ENCODE results near the gene SERGEF.

Gene SERGEF

DNA sequence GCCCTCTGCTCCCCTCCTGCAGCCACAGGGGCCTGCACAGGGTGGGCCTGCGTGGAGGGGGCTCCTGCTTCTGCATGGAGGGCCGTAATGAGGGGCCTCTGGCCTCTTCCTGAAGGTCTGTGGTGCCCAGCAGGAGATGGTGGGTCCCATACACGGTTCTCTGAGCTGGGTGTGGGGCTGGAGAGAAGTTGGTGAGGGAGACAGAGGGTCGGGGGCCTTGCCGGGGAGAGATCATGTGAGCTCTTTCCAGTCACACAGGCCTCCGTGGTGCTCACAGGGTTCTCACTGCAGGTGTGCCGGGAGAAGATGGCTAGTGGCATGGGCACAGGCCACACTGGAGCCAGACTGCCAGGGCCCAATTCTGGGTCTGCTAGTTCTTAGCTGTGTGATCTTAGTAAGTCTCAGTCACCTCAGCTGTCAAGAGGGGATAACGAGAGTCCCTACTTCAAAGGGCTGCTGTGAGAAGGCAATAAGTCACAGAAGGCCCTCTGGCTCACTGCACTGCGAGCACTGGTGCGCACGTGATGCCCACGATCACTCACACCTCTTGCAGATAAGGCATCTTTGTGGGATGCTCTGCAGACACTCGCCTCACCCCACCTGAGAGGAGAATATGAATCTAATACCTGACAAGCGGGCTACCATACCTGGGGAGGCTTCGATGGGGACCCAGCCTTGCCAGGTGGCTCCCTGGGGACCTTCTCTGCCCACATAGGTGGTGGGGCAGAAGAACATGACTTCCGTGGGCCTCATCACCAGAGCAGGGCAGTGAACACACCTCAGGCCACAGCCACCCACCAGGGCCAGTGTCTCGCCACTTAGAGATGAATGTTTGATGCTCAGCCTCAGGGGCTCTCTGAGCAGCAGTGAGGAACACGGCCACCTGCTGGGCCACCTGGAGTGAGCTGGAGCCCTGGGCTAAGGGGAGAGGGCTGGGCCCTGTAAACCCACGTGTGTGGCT, 263.8 kb downstream of the SERGEF start:
- DNase-seq (ENCODE audit: low read depth): no peak

DNA sequence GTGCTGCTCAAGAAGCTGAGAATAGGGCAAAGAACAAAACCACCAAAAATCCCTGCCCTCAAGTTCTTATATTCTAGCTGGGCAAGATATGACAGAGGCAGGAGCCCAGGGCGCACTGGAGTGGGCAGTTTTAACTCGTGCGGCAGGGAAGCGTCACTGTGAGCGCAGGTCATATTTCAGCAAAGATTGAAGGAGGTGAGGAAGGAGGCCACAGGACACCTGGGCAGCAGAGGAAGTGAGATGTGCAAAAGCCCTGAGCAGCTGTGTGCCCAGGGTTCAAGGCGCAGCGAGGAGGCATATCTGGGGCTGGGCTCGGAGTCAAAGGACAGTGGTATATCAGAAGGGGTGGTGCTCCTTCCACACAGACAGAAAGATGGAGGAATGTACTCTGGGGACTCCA, 264.8 kb downstream of the SERGEF start:
- no peak for DNase-seq (ENCODE audit: low read depth)

DNA sequence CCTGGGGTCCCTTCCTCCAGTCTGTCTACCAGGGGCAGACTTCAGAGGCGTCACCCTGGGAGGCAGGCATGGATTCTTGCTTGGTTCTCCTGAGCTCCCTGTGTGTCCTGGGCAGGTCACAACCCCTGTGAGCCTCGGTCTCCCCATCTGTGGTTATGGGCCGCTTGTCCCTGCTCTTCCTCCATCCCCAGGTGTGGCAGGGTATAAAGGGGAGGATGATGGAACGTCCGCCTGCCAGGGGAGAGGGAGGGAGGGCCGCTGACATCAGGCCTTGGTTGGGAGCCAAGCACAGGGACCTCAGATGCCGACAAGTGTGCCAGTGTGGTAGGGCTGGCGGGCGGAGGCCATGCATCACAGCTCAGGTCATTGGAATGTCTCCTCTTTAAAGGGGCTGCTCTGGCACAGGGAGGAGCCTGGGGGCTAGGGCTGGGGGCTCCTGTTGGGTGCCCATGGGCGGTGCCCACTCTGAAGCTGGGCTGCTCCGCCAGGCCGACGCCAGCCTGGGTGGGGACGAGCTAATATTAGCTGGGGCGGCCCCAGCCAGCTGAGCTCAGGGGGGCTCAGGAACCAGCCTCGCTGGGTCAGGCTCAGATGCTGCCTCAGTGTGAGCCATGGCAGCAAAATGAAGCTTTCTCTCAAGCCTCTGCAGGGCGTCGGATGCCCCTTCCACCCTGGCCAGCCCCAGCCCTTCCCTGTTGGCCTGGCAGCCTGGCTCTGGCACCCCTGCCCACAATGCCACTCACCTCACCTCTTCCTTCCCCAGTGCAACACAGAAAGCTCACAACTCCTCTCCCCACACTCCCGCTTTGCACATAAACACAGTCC, 265.5 kb downstream of the SERGEF start:
- no peak for DNase-seq (ENCODE audit: low read depth)

DNA sequence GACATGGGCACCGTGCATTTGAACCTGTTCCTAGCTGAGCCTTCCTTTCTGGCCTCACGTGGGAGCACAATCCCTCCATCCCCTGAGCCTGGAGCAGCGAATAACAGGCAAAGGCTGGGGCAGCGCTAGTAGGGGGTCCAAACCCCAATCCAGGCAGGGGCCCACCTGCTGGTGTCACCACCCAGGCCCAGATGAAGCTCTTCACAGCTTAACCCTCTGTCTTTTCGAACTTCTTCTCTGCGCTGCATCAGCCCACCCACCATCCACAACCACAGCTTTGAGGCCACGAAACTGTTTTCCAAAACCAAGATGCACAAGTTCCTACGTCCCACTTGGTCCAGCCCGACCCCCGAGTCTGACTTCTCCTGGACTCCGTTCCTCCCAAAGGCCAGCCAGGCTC, 266.8 kb downstream of the SERGEF start:
- no peak for DNase-seq (ENCODE audit: low read depth)

DNA sequence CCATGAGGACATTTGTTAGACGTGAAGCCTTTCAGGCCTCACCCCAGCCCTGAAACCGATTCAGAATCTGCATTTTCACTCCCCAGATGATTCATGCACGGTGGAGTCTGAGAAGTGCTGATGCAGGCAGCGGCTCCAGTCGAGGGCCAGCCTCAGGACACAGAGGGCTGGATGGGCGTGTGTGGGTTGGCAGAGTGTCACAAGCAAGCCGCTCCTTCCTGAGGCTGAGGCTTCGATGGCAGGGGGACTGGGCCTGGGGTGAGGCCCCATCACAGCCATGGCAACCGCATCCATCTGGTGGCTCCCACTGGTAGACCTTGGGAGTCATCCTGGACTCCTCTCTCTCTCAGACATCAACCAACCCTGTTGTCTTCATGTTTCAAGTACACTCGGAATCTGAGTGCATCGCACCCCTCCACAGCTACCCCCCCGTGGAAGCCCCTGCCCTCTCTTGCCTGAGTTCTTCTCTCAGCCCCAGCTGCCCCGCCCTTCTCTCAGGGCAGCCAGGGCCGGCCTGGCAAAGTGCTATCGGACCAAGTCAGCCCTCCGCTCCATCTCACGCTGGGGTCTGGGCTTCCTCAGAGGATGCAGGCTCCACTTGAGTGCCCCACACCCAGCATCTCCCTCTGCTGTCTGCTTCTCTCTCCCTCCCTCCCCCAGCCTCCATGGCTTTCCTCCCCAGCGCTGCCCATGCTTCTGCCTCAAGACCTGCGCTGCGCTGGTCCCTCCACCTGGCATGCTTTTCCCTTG, 267.6 kb downstream of the SERGEF start:
- no peak for DNase-seq (ENCODE audit: low read depth)

DNA sequence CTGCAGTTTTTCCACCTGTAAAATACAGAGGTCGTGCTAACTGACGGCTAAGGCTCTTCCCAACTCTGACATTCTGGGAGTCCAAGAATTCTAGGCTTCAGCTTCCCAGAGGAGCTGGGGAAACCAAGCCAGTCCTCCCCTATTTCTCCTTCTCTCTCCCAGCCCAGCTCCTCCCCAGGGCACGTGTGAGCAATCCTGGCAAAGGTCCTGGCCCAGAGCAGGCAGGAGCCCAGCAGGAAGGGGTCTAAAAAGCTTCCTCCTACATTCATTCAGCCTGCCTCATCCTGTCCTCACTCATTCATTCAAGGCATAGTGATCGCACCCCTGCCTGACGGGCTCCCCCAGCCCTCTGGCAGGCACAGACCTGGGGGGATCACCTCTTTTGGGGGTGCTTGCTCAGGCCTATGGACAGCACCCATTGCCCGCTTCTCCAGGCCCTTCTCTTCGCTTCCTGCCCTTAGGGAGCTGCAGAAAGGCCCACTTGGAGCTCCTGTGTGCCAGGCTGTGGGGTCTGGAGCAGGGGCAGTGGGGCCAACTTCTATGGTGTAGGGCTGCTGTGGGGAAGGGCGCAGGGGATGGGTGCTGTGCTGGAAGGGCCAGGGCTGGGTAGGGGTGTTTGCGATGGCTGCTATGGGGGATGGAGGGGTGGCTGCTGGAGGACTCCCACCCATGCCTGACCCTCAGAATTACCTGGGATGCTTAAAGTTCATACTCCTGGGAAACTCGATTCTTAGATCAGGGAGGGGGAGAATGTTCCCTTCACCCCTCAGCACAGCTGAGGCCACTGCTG, 268.5 kb downstream of the SERGEF start:
- DNase-seq (ENCODE audit: low read depth): no peak

DNA sequence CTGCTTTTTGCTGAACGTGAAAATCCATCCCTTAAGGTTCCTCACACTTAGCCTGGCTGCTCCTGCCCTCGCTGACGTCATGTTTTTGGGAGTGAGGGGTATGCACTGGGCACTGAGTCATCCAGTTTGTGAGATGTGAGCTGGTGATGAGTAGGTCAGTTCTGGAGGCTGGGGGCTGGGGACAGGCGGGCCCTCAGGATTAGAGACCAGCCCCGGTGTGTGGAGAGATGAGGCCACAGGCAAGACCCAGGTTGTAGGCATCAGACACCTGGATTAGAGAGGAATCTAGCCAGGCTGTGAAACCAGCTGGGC, 269.1 kb downstream of the SERGEF start:
- no peak for DNase-seq (ENCODE audit: low read depth)

DNA sequence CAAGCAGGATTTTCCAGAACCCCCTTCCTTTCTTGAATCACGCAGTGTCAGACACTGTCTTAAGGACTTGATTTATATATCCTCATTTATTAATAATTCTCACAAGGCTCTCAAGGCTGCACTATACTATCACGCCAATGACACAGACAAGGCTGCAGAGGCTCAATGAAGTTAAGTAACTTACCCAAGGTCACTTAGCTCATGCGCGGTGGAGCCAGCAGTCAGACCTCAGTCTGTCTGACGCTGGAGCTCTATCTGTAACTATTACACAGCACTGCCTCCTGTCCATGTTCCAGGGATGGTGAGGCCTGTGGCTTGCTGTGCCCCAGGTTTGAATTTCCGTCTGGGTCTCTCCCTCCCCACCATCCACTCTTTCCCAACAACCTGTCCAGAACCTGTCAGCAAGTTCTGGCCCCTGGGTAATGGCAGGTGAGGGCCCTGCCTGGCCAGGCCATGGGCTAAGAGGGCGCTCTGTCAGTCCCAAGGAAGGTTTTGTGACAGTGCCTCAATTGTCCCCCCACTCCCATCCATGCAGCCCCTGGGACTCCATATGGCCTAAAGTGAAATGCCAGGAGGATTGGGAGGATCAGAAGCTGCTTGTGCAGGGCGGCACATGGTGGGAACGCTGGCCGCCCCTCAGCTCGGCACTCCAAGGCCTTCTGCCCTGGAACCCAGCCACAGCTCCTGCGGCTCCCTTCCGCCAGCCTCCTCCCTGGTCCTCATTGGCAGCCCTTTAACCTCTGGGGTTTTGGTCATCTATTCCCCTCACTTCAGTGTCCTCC, 269.6 kb downstream of the SERGEF start:
- no peak for DNase-seq (ENCODE audit: low read depth)

DNA sequence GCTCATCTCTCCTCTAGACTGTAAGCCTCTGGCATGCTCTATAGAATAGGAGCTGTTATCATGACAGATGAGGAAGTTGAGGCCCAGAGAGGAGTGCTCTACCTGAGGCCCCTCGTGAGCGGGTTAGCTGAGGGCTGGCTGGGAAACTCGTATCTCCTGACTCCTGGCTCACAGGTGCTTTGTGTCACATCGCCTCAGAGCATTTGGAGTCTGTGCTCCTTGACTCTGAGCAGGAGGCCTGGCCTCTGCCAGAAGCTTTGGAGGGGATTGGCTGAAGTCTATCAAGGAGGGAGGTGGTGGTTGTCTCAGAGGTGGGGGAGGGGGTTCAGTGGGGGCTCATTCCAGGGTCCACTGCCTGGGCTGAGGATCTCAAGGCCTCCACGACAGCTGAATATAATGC, 270.8 kb downstream of the SERGEF start:
- no peak for DNase-seq (ENCODE audit: low read depth)

DNA sequence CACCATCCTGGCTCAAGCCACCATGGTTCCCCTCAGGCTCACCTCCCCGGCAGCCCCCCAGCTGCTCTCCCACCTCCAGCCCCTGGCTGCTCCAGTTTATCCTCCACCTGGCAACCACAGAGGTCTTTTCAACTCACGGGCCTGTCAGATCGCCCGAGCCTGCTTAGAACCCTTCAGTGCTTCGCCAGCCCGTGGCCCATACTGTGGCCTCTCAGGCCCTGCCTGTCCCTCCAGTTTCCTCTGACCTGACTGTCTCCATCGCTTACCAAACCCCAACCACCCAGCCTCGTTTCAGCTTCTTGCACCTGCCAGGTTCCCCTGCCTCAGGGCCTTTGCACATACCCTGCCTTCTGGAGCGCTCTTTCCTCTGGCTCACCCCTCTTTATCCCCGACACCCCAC, 271.4 kb downstream of the SERGEF start:
- no peak for DNase-seq (ENCODE audit: low read depth)

DNA sequence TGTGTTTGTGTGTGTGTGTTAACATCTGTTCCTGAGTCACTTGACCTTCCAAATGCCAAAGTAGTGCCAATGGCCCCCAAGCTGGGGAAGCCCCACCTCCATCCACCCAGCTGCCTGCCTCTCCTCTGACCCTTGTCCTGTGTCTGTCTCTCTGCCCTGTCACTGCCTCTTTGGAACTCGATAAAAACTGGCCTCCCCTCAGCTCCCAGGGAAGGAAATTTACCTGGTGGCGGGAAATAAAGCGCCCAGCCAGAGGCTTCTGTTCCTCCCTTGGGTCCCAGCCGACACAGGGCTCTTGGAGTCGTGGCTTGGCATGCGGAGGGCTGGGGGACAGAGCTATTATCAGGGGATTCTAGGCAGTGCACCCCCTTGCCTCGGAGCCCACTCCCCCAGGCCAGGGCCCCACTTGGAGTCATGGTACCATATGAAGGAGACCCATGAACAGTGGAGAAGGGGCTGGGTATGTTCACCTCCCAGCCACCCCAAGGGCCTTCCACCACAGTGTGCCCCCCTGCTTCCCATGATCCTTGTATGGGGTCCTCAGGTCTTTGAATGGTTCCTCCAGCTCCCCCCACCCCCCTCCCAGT, 272.1 kb downstream of the SERGEF start:
- DNase-seq (ENCODE audit: low read depth): no peak

DNA sequence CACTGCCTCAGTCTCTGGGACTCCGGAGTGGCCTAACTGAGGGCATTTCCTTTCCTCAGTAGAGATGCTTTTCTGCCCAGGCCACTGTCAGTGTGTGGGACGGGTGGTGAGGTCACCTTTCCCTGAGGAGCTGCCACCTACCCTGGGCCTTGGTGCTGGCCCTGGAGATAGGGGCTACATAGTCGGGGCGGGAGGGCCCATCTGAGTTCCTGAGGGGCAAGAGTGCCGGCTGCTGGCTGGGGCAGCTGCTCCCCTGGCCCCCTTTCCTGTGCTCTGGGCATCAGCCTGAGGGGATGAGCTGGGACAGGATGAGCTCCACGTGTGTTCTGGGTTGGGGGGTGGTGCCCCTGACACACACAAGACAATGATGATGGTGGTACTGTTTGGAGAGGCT, 272.9 kb downstream of the SERGEF start:
- no peak for DNase-seq (ENCODE audit: low read depth)

DNA sequence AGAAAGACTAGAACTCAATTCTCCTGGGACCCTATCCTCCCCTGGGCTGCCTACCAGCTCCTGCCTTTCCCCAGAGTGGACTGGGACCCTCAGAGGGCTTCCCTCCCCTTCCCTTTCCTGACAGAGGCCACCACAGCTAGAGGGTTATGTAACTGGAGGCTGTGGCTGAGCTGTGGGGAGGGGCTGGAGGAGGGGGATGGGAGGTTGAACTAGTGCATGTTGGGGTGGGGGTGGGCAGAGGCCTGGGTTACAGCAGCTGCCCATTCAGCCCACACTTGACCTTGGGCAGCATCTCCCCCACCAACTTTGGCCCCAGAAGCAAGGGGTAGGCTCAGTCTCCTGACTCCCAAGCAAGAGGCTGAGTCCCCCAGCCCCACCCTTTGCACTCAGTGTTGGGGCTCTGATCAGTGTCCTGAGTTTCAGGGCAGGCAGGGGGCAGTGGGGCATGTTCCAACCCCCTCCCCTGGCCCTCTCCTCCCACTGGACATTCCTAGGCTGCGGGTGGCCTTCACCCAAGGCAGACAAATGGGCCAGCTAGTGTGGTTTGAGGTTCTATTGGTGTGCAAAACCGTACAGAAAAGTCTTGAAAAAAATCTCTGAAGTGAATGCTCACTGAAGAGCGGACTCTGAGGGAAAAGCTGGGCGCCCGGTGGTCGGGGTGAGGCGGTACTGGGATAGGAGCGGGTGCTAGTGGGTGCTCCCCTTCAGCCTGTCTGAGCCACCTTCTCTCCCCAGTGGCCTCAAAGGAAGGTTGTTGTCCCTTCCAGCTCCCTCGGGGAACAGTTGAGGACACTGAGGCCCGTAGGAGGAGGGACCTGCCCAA, 274.5 kb downstream of the SERGEF start:
- no peak for DNase-seq (ENCODE audit: low read depth)

Data from GM04504 (cell line).